HepG2 (cell line): Measurements from ENCODE around the gene DPEP3. TPM values are rescaled to one million over a fixed set of nuclear protein-coding genes. Genes with fewer than 3 reads are reported as not detected.

Source experiments
- ARNT ChIP-seq: fragments of 450-650 bp; IDR thresholded peaks from 2 replicates; pipeline ENCODE4 v1.6.1; 2017
- ZNF292 ChIP-seq: sonication (generic); formaldehyde crosslinking; IDR thresholded peaks from 2 replicates; pipeline ENCODE4 v1.8.1; 2022; ENCODE audit warnings: mild to moderate bottlenecking, low read depth, missing genetic modification reagents, borderline replicate concordance
- ZNF44 ChIP-seq: sonication (generic); formaldehyde crosslinking; IDR thresholded peaks from 2 replicates; pipeline ENCODE4 v1.5.1; 2020; ENCODE audit warnings: mild to moderate bottlenecking, missing genetic modification reagents
- ZNF7 ChIP-seq: IDR thresholded peaks from 2 replicates; pipeline ENCODE4 v1.6.1; 2016; ENCODE audit warnings: missing biosample characterization, missing genetic modification reagents
- polyA plus RNA-seq, 8 experiments: library from polyadenylated mRNA; depleted of rRNA in 3 of 8; stranded (reverse) in 7 of 8; unstranded in 1 of 8; fragments of >200 nt; fragmentation: Illumina TruSeq in 4 of 8; extraction: Trizol in 4 of 8; gene quantifications; 2 replicates each; pipeline versions ENCODE4 v1.2.1 to v1.2.3, GENCODE V29; 2011 to 2016; ENCODE audit warnings: low read depth in 4 of 8, missing spikeins in 1 of 8, mixed read lengths in 1 of 8; ENCODE audit not compliant: insufficient read depth in 1 of 8
- total RNA-seq, 5 experiments: library from RNA; depleted of rRNA; stranded (reverse); fragments of >200 nt; fragmentation: Illumina TruSeq; extraction: Trizol; gene quantifications; 2 replicates each; pipeline ENCODE4 v1.2.3, GENCODE V29; 2016; ENCODE audit warnings: low read depth in 1 of 5
- TF ChIP-seq, protein P1 (sequence below): sonication (generic); formaldehyde crosslinking; IDR thresholded peaks from 2 replicates; pipeline ENCODE4 v1.4.0; 2020; ENCODE audit warnings: missing genetic modification reagents
- TF ChIP-seq, protein P2 (sequence below): sonication (generic); formaldehyde crosslinking; IDR thresholded peaks from 2 replicates; pipeline ENCODE4 v1.9.0; 2021; ENCODE audit warnings: mild to moderate bottlenecking, missing genetic modification reagents
- TF ChIP-seq, protein P3 (sequence below): sonication (generic); formaldehyde crosslinking; IDR thresholded peaks from 2 replicates; pipeline ENCODE4 v1.5.0; 2020; ENCODE audit warnings: missing genetic modification reagents
- TF ChIP-seq, protein P4 (sequence below): sonication (generic); formaldehyde crosslinking; IDR thresholded peaks from 2 replicates; pipeline ENCODE4 v1.5.1; 2020; ENCODE audit warnings: mild to moderate bottlenecking, missing genetic modification reagents, moderate library complexity
- TF ChIP-seq, protein P5 (sequence below): IDR thresholded peaks from 2 replicates; pipeline ENCODE4 v1.6.1; 2012; ENCODE audit warnings: low read depth, low read length, improper control_type of control experiment

DPEP3 gene
- total and polyA plus RNA-seq, 2 of the 13 experiments (the other 11 are each of a cell fraction or from before 2014, with no cell fraction given) = not detected

DNA sequence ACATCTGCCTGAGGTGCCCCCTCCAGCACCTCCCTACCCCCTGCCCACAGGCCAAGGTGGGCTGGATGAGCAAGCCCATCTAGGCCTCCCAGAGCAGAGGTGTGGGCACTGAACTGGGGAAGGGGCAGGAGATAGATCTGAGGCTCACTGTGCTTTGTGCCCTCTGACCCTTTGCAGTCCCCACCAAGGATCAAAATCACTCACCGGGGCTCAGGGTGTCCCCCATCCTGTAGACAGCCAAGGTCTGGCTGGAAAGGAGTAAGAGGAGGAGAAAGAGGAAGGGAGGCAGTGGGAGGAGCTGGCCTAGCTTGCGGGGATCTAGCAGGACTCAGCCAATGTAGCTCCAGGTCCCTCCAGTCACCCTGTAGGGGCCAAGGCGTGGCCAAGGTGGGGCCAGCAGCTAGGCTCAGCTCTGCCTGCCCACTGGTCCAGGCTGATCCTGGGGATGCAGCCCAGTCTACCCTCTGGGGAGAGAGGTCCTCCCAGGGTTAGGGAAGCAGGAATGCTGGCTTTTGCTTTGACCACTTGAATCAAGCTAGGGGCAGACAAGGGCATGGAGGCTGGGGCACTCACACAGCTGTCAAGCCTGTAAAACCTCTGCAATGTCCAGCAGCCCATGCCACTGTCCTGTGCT is 13.6 kb downstream of the DPEP3 start (continued):
- no peak for TF ChIP-seq ZNF7 (CRISPR knock-in tag)
- TF ChIP-seq, protein P1, sequence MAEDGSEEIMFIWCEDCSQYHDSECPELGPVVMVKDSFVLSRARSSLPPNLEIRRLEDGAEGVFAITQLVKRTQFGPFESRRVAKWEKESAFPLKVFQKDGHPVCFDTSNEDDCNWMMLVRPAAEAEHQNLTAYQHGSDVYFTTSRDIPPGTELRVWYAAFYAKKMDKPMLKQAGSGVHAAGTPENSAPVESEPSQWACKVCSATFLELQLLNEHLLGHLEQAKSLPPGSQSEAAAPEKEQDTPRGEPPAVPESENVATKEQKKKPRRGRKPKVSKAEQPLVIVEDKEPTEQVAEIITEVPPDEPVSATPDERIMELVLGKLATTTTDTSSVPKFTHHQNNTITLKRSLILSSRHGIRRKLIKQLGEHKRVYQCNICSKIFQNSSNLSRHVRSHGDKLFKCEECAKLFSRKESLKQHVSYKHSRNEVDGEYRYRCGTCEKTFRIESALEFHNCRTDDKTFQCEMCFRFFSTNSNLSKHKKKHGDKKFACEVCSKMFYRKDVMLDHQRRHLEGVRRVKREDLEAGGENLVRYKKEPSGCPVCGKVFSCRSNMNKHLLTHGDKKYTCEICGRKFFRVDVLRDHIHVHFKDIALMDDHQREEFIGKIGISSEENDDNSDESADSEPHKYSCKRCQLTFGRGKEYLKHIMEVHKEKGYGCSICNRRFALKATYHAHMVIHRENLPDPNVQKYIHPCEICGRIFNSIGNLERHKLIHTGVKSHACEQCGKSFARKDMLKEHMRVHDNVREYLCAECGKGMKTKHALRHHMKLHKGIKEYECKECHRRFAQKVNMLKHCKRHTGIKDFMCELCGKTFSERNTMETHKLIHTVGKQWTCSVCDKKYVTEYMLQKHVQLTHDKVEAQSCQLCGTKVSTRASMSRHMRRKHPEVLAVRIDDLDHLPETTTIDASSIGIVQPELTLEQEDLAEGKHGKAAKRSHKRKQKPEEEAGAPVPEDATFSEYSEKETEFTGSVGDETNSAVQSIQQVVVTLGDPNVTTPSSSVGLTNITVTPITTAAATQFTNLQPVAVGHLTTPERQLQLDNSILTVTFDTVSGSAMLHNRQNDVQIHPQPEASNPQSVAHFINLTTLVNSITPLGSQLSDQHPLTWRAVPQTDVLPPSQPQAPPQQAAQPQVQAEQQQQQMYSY (CRISPR knock-in tag) = peak; percentile 76
- TF ChIP-seq, protein P2, sequence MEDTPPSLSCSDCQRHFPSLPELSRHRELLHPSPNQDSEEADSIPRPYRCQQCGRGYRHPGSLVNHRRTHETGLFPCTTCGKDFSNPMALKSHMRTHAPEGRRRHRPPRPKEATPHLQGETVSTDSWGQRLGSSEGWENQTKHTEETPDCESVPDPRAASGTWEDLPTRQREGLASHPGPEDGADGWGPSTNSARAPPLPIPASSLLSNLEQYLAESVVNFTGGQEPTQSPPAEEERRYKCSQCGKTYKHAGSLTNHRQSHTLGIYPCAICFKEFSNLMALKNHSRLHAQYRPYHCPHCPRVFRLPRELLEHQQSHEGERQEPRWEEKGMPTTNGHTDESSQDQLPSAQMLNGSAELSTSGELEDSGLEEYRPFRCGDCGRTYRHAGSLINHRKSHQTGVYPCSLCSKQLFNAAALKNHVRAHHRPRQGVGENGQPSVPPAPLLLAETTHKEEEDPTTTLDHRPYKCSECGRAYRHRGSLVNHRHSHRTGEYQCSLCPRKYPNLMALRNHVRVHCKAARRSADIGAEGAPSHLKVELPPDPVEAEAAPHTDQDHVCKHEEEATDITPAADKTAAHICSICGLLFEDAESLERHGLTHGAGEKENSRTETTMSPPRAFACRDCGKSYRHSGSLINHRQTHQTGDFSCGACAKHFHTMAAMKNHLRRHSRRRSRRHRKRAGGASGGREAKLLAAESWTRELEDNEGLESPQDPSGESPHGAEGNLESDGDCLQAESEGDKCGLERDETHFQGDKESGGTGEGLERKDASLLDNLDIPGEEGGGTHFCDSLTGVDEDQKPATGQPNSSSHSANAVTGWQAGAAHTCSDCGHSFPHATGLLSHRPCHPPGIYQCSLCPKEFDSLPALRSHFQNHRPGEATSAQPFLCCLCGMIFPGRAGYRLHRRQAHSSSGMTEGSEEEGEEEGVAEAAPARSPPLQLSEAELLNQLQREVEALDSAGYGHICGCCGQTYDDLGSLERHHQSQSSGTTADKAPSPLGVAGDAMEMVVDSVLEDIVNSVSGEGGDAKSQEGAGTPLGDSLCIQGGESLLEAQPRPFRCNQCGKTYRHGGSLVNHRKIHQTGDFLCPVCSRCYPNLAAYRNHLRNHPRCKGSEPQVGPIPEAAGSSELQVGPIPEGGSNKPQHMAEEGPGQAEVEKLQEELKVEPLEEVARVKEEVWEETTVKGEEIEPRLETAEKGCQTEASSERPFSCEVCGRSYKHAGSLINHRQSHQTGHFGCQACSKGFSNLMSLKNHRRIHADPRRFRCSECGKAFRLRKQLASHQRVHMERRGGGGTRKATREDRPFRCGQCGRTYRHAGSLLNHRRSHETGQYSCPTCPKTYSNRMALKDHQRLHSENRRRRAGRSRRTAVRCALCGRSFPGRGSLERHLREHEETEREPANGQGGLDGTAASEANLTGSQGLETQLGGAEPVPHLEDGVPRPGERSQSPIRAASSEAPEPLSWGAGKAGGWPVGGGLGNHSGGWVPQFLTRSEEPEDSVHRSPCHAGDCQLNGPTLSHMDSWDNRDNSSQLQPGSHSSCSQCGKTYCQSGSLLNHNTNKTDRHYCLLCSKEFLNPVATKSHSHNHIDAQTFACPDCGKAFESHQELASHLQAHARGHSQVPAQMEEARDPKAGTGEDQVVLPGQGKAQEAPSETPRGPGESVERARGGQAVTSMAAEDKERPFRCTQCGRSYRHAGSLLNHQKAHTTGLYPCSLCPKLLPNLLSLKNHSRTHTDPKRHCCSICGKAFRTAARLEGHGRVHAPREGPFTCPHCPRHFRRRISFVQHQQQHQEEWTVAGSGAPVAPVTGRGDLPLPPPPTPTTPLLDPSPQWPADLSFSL (CRISPR knock-in tag) = no peak
- TF ChIP-seq, protein P3, sequence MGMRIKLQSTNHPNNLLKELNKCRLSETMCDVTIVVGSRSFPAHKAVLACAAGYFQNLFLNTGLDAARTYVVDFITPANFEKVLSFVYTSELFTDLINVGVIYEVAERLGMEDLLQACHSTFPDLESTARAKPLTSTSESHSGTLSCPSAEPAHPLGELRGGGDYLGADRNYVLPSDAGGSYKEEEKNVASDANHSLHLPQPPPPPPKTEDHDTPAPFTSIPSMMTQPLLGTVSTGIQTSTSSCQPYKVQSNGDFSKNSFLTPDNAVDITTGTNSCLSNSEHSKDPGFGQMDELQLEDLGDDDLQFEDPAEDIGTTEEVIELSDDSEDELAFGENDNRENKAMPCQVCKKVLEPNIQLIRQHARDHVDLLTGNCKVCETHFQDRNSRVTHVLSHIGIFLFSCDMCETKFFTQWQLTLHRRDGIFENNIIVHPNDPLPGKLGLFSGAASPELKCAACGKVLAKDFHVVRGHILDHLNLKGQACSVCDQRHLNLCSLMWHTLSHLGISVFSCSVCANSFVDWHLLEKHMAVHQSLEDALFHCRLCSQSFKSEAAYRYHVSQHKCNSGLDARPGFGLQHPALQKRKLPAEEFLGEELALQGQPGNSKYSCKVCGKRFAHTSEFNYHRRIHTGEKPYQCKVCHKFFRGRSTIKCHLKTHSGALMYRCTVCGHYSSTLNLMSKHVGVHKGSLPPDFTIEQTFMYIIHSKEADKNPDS (CRISPR knock-in tag) = 0 out of 2 replicates have a peak, but pooled peaks have one; percentile 8
- TF ChIP-seq ZNF292 (CRISPR knock-in tag) = 0 out of 2 replicates have a peak, but pooled peaks have one; percentile 21
- no peak for TF ChIP-seq ARNT
- TF ChIP-seq, protein P4, sequence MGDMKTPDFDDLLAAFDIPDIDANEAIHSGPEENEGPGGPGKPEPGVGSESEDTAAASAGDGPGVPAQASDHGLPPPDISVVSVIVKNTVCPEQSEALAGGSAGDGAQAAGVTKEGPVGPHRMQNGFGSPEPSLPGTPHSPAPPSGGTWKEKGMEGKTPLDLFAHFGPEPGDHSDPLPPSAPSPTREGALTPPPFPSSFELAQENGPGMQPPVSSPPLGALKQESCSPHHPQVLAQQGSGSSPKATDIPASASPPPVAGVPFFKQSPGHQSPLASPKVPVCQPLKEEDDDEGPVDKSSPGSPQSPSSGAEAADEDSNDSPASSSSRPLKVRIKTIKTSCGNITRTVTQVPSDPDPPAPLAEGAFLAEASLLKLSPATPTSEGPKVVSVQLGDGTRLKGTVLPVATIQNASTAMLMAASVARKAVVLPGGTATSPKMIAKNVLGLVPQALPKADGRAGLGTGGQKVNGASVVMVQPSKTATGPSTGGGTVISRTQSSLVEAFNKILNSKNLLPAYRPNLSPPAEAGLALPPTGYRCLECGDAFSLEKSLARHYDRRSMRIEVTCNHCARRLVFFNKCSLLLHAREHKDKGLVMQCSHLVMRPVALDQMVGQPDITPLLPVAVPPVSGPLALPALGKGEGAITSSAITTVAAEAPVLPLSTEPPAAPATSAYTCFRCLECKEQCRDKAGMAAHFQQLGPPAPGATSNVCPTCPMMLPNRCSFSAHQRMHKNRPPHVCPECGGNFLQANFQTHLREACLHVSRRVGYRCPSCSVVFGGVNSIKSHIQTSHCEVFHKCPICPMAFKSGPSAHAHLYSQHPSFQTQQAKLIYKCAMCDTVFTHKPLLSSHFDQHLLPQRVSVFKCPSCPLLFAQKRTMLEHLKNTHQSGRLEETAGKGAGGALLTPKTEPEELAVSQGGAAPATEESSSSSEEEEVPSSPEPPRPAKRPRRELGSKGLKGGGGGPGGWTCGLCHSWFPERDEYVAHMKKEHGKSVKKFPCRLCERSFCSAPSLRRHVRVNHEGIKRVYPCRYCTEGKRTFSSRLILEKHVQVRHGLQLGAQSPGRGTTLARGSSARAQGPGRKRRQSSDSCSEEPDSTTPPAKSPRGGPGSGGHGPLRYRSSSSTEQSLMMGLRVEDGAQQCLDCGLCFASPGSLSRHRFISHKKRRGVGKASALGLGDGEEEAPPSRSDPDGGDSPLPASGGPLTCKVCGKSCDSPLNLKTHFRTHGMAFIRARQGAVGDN (CRISPR knock-in tag) = peak; percentile 91
- TF ChIP-seq, protein P5, sequence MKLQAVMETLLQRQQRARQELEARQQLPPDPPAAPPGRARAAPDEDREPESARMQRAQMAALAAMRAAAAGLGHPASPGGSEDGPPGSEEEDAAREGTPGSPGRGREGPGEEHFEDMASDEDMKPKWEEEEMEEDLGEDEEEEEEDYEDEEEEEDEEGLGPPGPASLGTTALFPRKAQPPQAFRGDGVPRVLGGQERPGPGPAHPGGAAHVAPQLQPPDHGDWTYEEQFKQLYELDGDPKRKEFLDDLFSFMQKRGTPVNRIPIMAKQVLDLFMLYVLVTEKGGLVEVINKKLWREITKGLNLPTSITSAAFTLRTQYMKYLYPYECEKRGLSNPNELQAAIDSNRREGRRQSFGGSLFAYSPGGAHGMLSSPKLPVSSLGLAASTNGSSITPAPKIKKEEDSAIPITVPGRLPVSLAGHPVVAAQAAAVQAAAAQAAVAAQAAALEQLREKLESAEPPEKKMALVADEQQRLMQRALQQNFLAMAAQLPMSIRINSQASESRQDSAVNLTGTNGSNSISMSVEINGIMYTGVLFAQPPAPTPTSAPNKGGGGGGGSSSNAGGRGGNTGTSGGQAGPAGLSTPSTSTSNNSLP = no peak
- TF ChIP-seq ZNF44 (CRISPR knock-in tag) = no peak
